H1 (cell line): ENCODE results near the gene CELF2. TPM values are rescaled to one million over a fixed set of nuclear protein-coding genes. Genes with fewer than 3 reads are reported as not detected.

Source experiments
- CTCF ChIA-PET: fragments of 300-600 bp; sonication (Branson Sonifier 250); formaldehyde crosslinking; loops from one replicate; lab custom pipeline; 2021; ENCODE audit not compliant: partially characterized antibody; lab: Charles Lee
- POLR2A ChIA-PET: fragments of 300-600 bp; sonication (Branson Sonifier 250); formaldehyde crosslinking; loops from one replicate; lab custom pipeline; 2021; ENCODE audit warnings: inconsistent platforms; ENCODE audit not compliant: partially characterized antibody; lab: Charles Lee
- DNase-seq, 2 experiments: peaks; one replicate each; pipeline versions ENCODE4 v3.0.0 to v3.0.0-alpha.2; 2010 to 2022; ENCODE audit warnings: low spot score in 2 of 2, low read depth in 1 of 2, mixed read lengths in 1 of 2
- FAIRE-seq: peaks from 2 replicates; lab custom pipeline; 2011; peaks lifted over from hg19 to GRCh38; lab: Jason Lieb, UNC
- H2AFZ ChIP-seq: 2 replicates; pipeline ENCODE4 v1.8.1; 2012; ENCODE audit warnings: low read length, inconsistent platforms
- H2AK5ac ChIP-seq: 2 replicates; pipeline ENCODE4 v1.6.1; 2013; ENCODE audit warnings: low read depth, low read length
- H2BK120ac ChIP-seq: replicated peaks from 2 replicates; pipeline ENCODE3; 2013; ENCODE audit warnings: low read depth, low read length, inconsistent platforms
- H2BK12ac ChIP-seq: 2 replicates; pipeline ENCODE4 v1.6.1; 2013; ENCODE audit warnings: low read depth, low read length
- H2BK15ac ChIP-seq: 2 replicates; pipeline ENCODE4 v1.6.1; 2013; ENCODE audit warnings: low read length
- H2BK20ac ChIP-seq: 2 replicates; pipeline ENCODE4 v1.6.1; 2013; ENCODE audit warnings: low read length
- H2BK5ac ChIP-seq: 2 replicates; pipeline ENCODE4 v1.6.1; 2013; ENCODE audit warnings: low read depth, low read length
- H3K14ac ChIP-seq: 2 replicates; pipeline ENCODE4 v1.6.1; 2013; ENCODE audit warnings: inconsistent platforms; ENCODE audit not compliant: insufficient read length
- H3K18ac ChIP-seq: 2 replicates; pipeline ENCODE4 v1.6.1; 2013; ENCODE audit warnings: low read length; ENCODE audit errors: extremely low read depth
- H3K23ac ChIP-seq: 2 replicates; pipeline ENCODE4 v1.6.1; 2013; ENCODE audit warnings: inconsistent platforms; ENCODE audit not compliant: insufficient read length
- H3K23me2 ChIP-seq: 2 replicates; pipeline ENCODE4 v1.6.1; 2013; ENCODE audit warnings: low read depth, low read length
- H3K27ac ChIP-seq: 2 replicates; pipeline ENCODE4 v1.6.1; 2011; ENCODE audit warnings: low read depth, low read length, inconsistent platforms
- H3K27me3 ChIP-seq, 4 experiments: replicated peaks in 1 of 4; 1 replicate in 1 of 4; 2 replicates in 3 of 4; pipeline versions ENCODE4 v1.6.1 to v1.8.1; 2011 to 2013; ENCODE audit warnings: low read length in 3 of 4, mild to moderate bottlenecking in 3 of 4, inconsistent platforms in 2 of 4, mixed read lengths in 2 of 4, moderate library complexity in 1 of 4; ENCODE audit not compliant: control insufficient read depth in 3 of 4, insufficient read depth in 3 of 4; ENCODE audit errors: extremely low read depth in 1 of 4
- H3K36me3 ChIP-seq, 4 experiments: 2 replicates each; pipeline versions ENCODE4 v1.6.1 to v1.8.1; 2011 to 2013; ENCODE audit warnings: mild to moderate bottlenecking in 4 of 4, low read length in 3 of 4, moderate library complexity in 2 of 4, control low read depth in 1 of 4, inconsistent platforms in 1 of 4; ENCODE audit not compliant: insufficient read depth in 4 of 4, control insufficient read depth in 2 of 4
- H3K4ac ChIP-seq: replicated peaks from 2 replicates; pipeline ENCODE3; 2013; ENCODE audit warnings: low read length, low read depth, mixed read lengths, inconsistent platforms; ENCODE audit not compliant: insufficient read length
- H3K4me1 ChIP-seq, 4 experiments: replicated peaks in 1 of 4; 1 replicate in 1 of 4; 2 replicates in 3 of 4; pipeline versions ENCODE4 v1.6.1 to v1.8.1; 2011 to 2013; ENCODE audit warnings: low read length in 3 of 4, inconsistent platforms in 2 of 4, mixed read lengths in 1 of 4; ENCODE audit not compliant: insufficient read depth in 4 of 4, control insufficient read depth in 3 of 4
- H3K4me2 ChIP-seq, 2 experiments: 2 replicates each; pipeline versions ENCODE4 v1.6.1 to v1.8.1; 2011 to 2013; ENCODE audit warnings: low read depth in 2 of 2, low read length in 2 of 2, control low read depth in 1 of 2, inconsistent platforms in 1 of 2, mild to moderate bottlenecking in 1 of 2; ENCODE audit not compliant: insufficient read depth in 1 of 2
- H3K4me3 ChIP-seq, 4 experiments: fragments of 200-600, 300-600 bp in 1 of 4; sonication (generic), shearing (Covaris generic), sonication (Bioruptor Twin) in 1 of 4; 2 replicates each; pipeline versions ENCODE4 v1.5.1 to v1.8.1; 2011 to 2016; ENCODE audit warnings: low read length in 4 of 4, low read depth in 3 of 4, control low read depth in 2 of 4, inconsistent platforms in 2 of 4, mild to moderate bottlenecking in 2 of 4, mixed read lengths in 1 of 4, moderate library complexity in 1 of 4; ENCODE audit not compliant: insufficient read depth in 2 of 4; ENCODE audit errors: extremely low read depth in 1 of 4
- H3K56ac ChIP-seq: replicated peaks from 2 replicates; pipeline ENCODE3; 2013; ENCODE audit warnings: low read depth, mild to moderate bottlenecking, mixed read lengths, low read length, inconsistent platforms; ENCODE audit not compliant: insufficient read length
- H3K79me1 ChIP-seq: 2 replicates; pipeline ENCODE4 v1.6.1; 2013; ENCODE audit warnings: low read depth, low read length, control low read depth
- H3K79me2 ChIP-seq, 2 experiments: 2 replicates each; pipeline versions ENCODE4 v1.6.1 to v1.8.1; 2012 to 2013; ENCODE audit warnings: low read length in 2 of 2, mild to moderate bottlenecking in 2 of 2, inconsistent platforms in 1 of 2; ENCODE audit not compliant: insufficient read depth in 2 of 2, control insufficient read depth in 1 of 2
- H3K9ac ChIP-seq, 4 experiments: replicated peaks in 1 of 4; 1 replicate in 1 of 4; 2 replicates in 3 of 4; pipeline versions ENCODE4 v1.6.1 to v1.8.1; 2011 to 2013; ENCODE audit warnings: low read depth in 3 of 4, low read length in 3 of 4, control low read depth in 2 of 4, mild to moderate bottlenecking in 2 of 4, moderate library complexity in 2 of 4, inconsistent platforms in 1 of 4; ENCODE audit errors: extremely low read depth in 1 of 4
- H3K9me3 ChIP-seq, 2 experiments: 2 replicates each; pipeline versions ENCODE4 v1.6.1 to v1.8.1; 2012 to 2013; ENCODE audit warnings: mild to moderate bottlenecking in 2 of 2, moderate library complexity in 2 of 2, control low read depth in 1 of 2, inconsistent platforms in 1 of 2, low read depth in 1 of 2, low read length in 1 of 2, mixed read lengths in 1 of 2; ENCODE audit not compliant: insufficient read depth in 2 of 2
- H4K20me1 ChIP-seq, 2 experiments: replicated peaks in 1 of 2; 2 replicates each; pipeline versions ENCODE3 to v1.8.1; 2011 to 2013; ENCODE audit warnings: inconsistent platforms in 2 of 2, low read length in 2 of 2, mild to moderate bottlenecking in 1 of 2; ENCODE audit not compliant: insufficient read depth in 2 of 2, control insufficient read depth in 1 of 2
- H4K5ac ChIP-seq: 2 replicates; pipeline ENCODE4 v1.6.1; 2013; ENCODE audit warnings: low read length, low read depth, mixed read lengths, inconsistent platforms; ENCODE audit not compliant: insufficient read length
- H4K8ac ChIP-seq: 2 replicates; pipeline ENCODE4 v1.8.0; 2013; ENCODE audit warnings: mild to moderate bottlenecking, moderate library complexity, low read length, inconsistent platforms; ENCODE audit not compliant: insufficient read depth; ENCODE audit errors: extremely low read depth
- H4K91ac ChIP-seq: replicated peaks from 2 replicates; pipeline ENCODE3; 2013; ENCODE audit warnings: low read length, mixed read lengths, inconsistent platforms; ENCODE audit not compliant: insufficient read length
- NRF1 ChIP-seq: IDR thresholded peaks from 2 replicates; pipeline ENCODE4 v1.6.1; 2011; ENCODE audit warnings: mild to moderate bottlenecking, low read depth, low read length, improper control_type of control experiment
- PHF8 ChIP-seq: fragments of 200-600 bp; sonication (generic); conservative IDR thresholded peaks from 2 replicates; pipeline ENCODE4 v1.7.1; 2012; ENCODE audit warnings: low read depth, mild to moderate bottlenecking, inconsistent platforms, low read length, moderate library complexity
- POLR2A ChIP-seq, 2 experiments: IDR thresholded peaks; 1 replicate in 1 of 2; 2 replicates in 1 of 2; pipeline ENCODE4 v1.6.1; 2011; ENCODE audit warnings: low read depth in 2 of 2, low read length in 2 of 2, mild to moderate bottlenecking in 2 of 2; ENCODE audit errors: control extremely low read depth in 1 of 2
- POLR2AphosphoS5 ChIP-seq: IDR thresholded peaks from 2 replicates; pipeline ENCODE4 v1.6.1; 2011; ENCODE audit warnings: low read depth, low read length
- SAP30 ChIP-seq: fragments of 300-600 bp; sonication (generic); IDR thresholded peaks from 2 replicates; pipeline ENCODE4 v1.7.1; 2012; ENCODE audit warnings: low read length, moderate library complexity, mild to moderate bottlenecking, inconsistent platforms; ENCODE audit not compliant: insufficient read depth, insufficient replicate concordance
- SIRT6 ChIP-seq: IDR thresholded peaks from one replicate; pipeline ENCODE4 v1.7.1; 2012; ENCODE audit warnings: low read length, inconsistent platforms
- SP4 ChIP-seq: IDR thresholded peaks from 2 replicates; pipeline ENCODE4 v1.6.1; 2012; ENCODE audit warnings: low read length, inconsistent platforms
- SUZ12 ChIP-seq: fragments of 200-600 bp; sonication (generic); IDR thresholded peaks from 2 replicates; pipeline ENCODE4 v1.6.1; 2012; ENCODE audit warnings: mild to moderate bottlenecking, inconsistent platforms, low read length, moderate library complexity, mixed read lengths
- TEAD4 ChIP-seq: IDR thresholded peaks from 2 replicates; pipeline ENCODE4 v1.6.1; 2012; ENCODE audit warnings: low read depth, low read length, inconsistent platforms, mixed read lengths
- ZNF274 ChIP-seq: IDR thresholded peaks from 2 replicates; pipeline ENCODE4 v1.7.0; 2012; ENCODE audit warnings: low read length, borderline replicate concordance; ENCODE audit errors: extremely low read depth
- WGBS, 2 experiments: shearing (Covaris generic) in 1 of 2; methylation state at CpG; one replicate each; pipeline versions ENCODE4 v1.1.6 to v1.1.7; 2013 to 2015; ENCODE audit warnings: low lambda C conversion rate in 2 of 2, mixed read lengths in 2 of 2, inconsistent platforms in 1 of 2, low coverage in 1 of 2, missing lambda C conversion rate in 1 of 2; ENCODE audit not compliant: insufficient replicate concordance in 2 of 2, insufficient coverage in 1 of 2, insufficient read length in 1 of 2; ENCODE audit errors: extremely low coverage in 1 of 2, missing lambda C conversion rate in 1 of 2; 5-methylcytosine and 5-hydroxymethylcytosine counted together
- polyA plus RNA-seq, 7 experiments: library from polyadenylated mRNA; depleted of rRNA in 3 of 7; stranded (reverse) in 5 of 7; unstranded in 2 of 7; fragments of >200 nt in 5 of 7; fragments of 200-250 nt in 2 of 7; gene quantifications; 1 replicate in 5 of 7; 2 replicates in 1 of 7; 4 replicates in 1 of 7; pipeline versions ENCODE4 v1.2.1 to v1.2.3, GENCODE V29; 2011 to 2013; ENCODE audit warnings: missing spikeins in 2 of 7, mixed read lengths in 2 of 7
- total RNA-seq: library from RNA; stranded (reverse); fragmentation: NEBNext Ultra II Directional; extraction: Animal tissue kit (Norgen Biotek cat#: 25700); gene quantifications from 2 replicates; pipeline ENCODE4 v1.2.1, GENCODE V29; 2021
- TF ChIP-seq, protein P1 (sequence below): IDR thresholded peaks from 2 replicates; pipeline ENCODE4 v1.6.1; 2011; ENCODE audit warnings: low read depth, mild to moderate bottlenecking, low read length; ENCODE audit not compliant: insufficient read depth
- TF ChIP-seq, protein P2 (sequence below), 3 experiments: IDR thresholded peaks; 1 replicate in 2 of 3; 2 replicates in 1 of 3; pipeline versions ENCODE4 v1.5.1 to v1.6.1; 2011; ENCODE audit warnings: low read length in 3 of 3, mild to moderate bottlenecking in 3 of 3, inconsistent platforms in 2 of 3, low read depth in 1 of 3, moderate library complexity in 1 of 3; ENCODE audit not compliant: insufficient read depth in 1 of 3; ENCODE audit errors: control extremely low read depth in 1 of 3

The CELF2 gene
- total and polyA plus RNA-seq, 2 of the 8 experiments (the other 6 are each of a cell fraction or from before 2014, with no cell fraction given), result 18.3 to 22.7 TPM

DNA sequence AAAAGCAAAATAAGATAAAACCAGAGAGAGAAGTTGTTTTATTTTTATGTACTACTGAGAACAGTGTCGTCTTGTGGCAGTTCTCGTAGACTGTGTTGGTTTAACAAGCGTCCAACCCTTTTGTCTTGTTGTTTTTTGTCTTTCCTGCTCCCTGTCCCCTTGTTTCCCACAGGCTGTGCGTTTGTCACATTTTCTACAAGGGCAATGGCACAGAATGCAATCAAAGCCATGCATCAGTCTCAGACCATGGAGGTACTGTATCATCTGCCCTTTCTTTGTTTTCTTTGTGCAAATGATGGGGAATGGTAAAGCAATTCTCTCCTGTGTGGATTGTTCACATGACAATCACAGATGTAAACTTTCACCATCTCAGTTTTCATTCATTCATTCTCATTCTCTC is 248.8 kb downstream of the CELF2 start:
- Histone ChIP-seq H3K4me3 (no peak overlapping the region), H3K18ac (no peak overlapping the region), H3K23ac (no peak overlapping the region), H2AK5ac (no peak overlapping the region), H4K91ac (no peak overlapping the region), H3K79me2 (no peaks in the 10 kb centered on the region), H2BK12ac (no peak overlapping the region), H3K56ac (no peak overlapping the region), H3K36me3 (peaks cover 0 to 2% (median 0%) of the 10 kb centered on the region in 4 experiments; a peak in 2 of 8 replicates), H4K5ac (no peak overlapping the region), H3K27me3 (no peaks in the 10 kb centered on the region), H2BK5ac (no peak overlapping the region), H3K4me2 (no peak overlapping the region), H3K9me3 (no peaks in the 10 kb centered on the region), H2BK20ac (no peak overlapping the region), H3K9ac (no peak overlapping the region), H3K4ac (no peak overlapping the region), H4K8ac (no peak overlapping the region), H4K20me1 (no peaks in the 10 kb centered on the region), H3K79me1 (no peaks in the 10 kb centered on the region), H3K23me2 (no peaks in the 10 kb centered on the region), H3K4me1 (peaks cover 0 to 5% (median 1%) of the 10 kb centered on the region in 4 experiments; a peak in 3 of 7 replicates), H2BK15ac (no peak overlapping the region), H2AFZ (no peak overlapping the region), H3K14ac (no peak overlapping the region), H3K27ac (no peak overlapping the region), H2BK120ac (no peak overlapping the region)
- ChIA-PET POLR2A (no interaction called here), CTCF (no interaction called here)
- FAIRE-seq (no peak), DNase-seq (no peak)
- WGBS, 2 experiments, result 75% methylated on average over 4 of the region's 4 CpGs; no CpG with 5 or more reads in 1 of the 2 experiments
- TF ChIP-seq SIRT6 (no peak), SP4 (no peak), NRF1 (no peak), POLR2A (IDR thresholded peaks at IDR 0.05; ENCODE audit: control extremely low read depth in 1 of 2, low read depth in 2 of 2, low read length in 2 of 2) (no peak), POLR2AphosphoS5 (no peak), SUZ12 (no peak), SAP30 (no peak), ZNF274 (no peak), PHF8 (no peak), TEAD4 (no peak)
- TF ChIP-seq, protein P1, sequence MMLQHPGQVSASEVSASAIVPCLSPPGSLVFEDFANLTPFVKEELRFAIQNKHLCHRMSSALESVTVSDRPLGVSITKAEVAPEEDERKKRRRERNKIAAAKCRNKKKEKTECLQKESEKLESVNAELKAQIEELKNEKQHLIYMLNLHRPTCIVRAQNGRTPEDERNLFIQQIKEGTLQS, result no peak
- TF ChIP-seq, protein P2, sequence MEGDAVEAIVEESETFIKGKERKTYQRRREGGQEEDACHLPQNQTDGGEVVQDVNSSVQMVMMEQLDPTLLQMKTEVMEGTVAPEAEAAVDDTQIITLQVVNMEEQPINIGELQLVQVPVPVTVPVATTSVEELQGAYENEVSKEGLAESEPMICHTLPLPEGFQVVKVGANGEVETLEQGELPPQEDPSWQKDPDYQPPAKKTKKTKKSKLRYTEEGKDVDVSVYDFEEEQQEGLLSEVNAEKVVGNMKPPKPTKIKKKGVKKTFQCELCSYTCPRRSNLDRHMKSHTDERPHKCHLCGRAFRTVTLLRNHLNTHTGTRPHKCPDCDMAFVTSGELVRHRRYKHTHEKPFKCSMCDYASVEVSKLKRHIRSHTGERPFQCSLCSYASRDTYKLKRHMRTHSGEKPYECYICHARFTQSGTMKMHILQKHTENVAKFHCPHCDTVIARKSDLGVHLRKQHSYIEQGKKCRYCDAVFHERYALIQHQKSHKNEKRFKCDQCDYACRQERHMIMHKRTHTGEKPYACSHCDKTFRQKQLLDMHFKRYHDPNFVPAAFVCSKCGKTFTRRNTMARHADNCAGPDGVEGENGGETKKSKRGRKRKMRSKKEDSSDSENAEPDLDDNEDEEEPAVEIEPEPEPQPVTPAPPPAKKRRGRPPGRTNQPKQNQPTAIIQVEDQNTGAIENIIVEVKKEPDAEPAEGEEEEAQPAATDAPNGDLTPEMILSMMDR (IDR thresholded peaks at IDR 0.05; ENCODE audit: control extremely low read depth in 1 of 3, insufficient read depth in 1 of 3, low read depth in 1 of 3, low read length in 3 of 3), result no peak
